HEK293T (cell line): ENCODE data around the gene SCRN2.

Experiments used
- CTCF ChIA-PET: fragments of 350-600 bp; formaldehyde crosslinking; extraction: SDS; loops from one replicate; lab custom pipeline; 2021; ENCODE audit warnings: antibody characterized with exemption, inconsistent platforms; lab: Yijun Ruan, JAX
- POLR2A ChIA-PET: fragments of 350-600 bp; formaldehyde crosslinking; extraction: SDS; loops from one replicate; lab custom pipeline; 2020; ENCODE audit warnings: antibody characterized with exemption, inconsistent platforms; lab: Yijun Ruan, JAX
- DNase-seq: peaks from one replicate; pipeline ENCODE4 v3.0.0; 2012; ENCODE audit warnings: mixed read lengths; ENCODE audit errors: extremely low spot score
- ARNT ChIP-seq: fragments of 450-650 bp; IDR thresholded peaks from 2 replicates; pipeline ENCODE4 v1.6.1; 2017; ENCODE audit warnings: mild to moderate bottlenecking
- BHLHE40 ChIP-seq: fragments of 450-650 bp; IDR thresholded peaks from 2 replicates; pipeline ENCODE4 v1.6.1; 2016; ENCODE audit warnings: mild to moderate bottlenecking, moderate library complexity, borderline replicate concordance
- CTBP1 ChIP-seq: fragments of 450-650 bp; IDR thresholded peaks from 2 replicates; pipeline ENCODE4 v1.6.1; 2016; ENCODE audit warnings: borderline replicate concordance
- ELF4 ChIP-seq: fragments of 450-650 bp; IDR thresholded peaks from 2 replicates; pipeline ENCODE4 v1.6.1; 2017; ENCODE audit warnings: antibody characterized with exemption
- FOXA1 ChIP-seq: fragments of 450-650 bp; IDR thresholded peaks from 2 replicates; pipeline ENCODE4 v1.6.1; 2016; ENCODE audit warnings: mild to moderate bottlenecking
- FOXK2 ChIP-seq: fragments of 450-650 bp; IDR thresholded peaks from 2 replicates; pipeline ENCODE4 v1.6.1; 2016; ENCODE audit warnings: mild to moderate bottlenecking
- FOXM1 ChIP-seq: fragments of 450-650 bp; IDR thresholded peaks from 2 replicates; pipeline ENCODE4 v1.6.1; 2017; ENCODE audit warnings: mild to moderate bottlenecking, borderline replicate concordance
- HDGF ChIP-seq: fragments of 450-650 bp; IDR thresholded peaks from 2 replicates; pipeline ENCODE4 v1.6.1; 2017; ENCODE audit warnings: antibody characterized with exemption, borderline replicate concordance
- L3MBTL2 ChIP-seq: fragments of 450-650 bp; conservative IDR thresholded peaks from 2 replicates; pipeline ENCODE4 v1.6.1; 2016; ENCODE audit warnings: mild to moderate bottlenecking
- LEF1 ChIP-seq: fragments of 450-650 bp; IDR thresholded peaks from 2 replicates; pipeline ENCODE4 v1.6.1; 2017; ENCODE audit warnings: mild to moderate bottlenecking, borderline replicate concordance
- NFRKB ChIP-seq: fragments of 450-650 bp; IDR thresholded peaks from 2 replicates; pipeline ENCODE4 v1.6.1; 2016; ENCODE audit warnings: mild to moderate bottlenecking, moderate library complexity
- SP1 ChIP-seq: fragments of 450-650 bp; IDR thresholded peaks from 2 replicates; pipeline ENCODE4 v1.6.1; 2017
- SUZ12 ChIP-seq: fragments of 450-650 bp; IDR thresholded peaks from 2 replicates; pipeline ENCODE4 v1.6.1; 2016; ENCODE audit warnings: mild to moderate bottlenecking
- TARDBP ChIP-seq: fragments of 450-650 bp; IDR thresholded peaks from 2 replicates; pipeline ENCODE4 v1.6.1; 2016
- ZNF384 ChIP-seq: fragments of 450-650 bp; IDR thresholded peaks from 2 replicates; pipeline ENCODE4 v1.6.1; 2016
- TF ChIP-seq, protein P1 (sequence below): fragments of 450-650 bp; IDR thresholded peaks from 2 replicates; pipeline ENCODE4 v1.6.1; 2016

The SCRN2 gene

DNA sequence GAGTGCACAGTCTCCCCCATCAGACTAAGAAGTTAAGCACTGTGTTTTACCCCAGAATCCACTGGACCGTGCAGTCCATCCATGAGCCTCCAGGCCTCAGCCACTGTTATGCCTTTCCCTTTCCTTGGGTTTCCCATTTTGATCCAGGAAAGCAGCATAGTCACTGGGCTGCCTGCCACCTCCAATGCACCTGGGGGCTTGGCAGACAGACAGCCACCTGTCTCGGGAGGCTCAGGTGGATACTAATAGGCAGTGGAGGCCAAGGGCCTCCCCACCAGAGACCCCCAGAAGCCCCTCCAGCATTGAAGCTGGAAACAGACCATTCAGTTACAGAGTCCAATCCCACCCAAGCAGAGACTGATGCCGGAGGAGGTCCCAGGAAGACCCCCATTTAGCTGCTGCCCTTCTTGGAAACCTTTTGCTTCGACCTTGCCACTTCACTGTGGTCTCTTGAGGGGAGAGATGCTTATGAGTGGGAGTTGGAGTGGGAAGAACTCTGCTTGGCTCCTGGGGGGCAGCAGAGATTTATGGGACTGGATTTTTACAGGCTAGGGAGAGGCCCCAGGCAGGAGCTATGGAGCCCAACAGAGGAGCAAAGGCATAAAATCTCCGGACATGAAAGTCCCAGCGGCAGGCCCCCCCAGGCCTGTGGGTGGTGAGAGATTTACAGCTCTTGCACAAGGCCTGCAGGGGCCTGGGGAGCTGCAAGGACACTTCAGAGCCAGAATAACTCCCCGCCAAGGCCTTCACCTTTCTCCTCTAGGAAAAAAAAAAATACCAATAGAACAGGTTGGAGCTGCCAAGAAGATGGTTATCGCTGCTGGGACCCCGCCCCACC lies 42.7 kb upstream of the SCRN2 start:
- TF ChIP-seq CTBP1 (no peak), TARDBP (no peak), LEF1 (no peak), SP1 (no peak), HDGF (no peak), FOXK2 (no peak), FOXM1 (peak; percentile 91; the same call in 1 of the 2 replicates), L3MBTL2 (no peak), ELF4 (no peak)
- TF ChIP-seq, protein P1, sequence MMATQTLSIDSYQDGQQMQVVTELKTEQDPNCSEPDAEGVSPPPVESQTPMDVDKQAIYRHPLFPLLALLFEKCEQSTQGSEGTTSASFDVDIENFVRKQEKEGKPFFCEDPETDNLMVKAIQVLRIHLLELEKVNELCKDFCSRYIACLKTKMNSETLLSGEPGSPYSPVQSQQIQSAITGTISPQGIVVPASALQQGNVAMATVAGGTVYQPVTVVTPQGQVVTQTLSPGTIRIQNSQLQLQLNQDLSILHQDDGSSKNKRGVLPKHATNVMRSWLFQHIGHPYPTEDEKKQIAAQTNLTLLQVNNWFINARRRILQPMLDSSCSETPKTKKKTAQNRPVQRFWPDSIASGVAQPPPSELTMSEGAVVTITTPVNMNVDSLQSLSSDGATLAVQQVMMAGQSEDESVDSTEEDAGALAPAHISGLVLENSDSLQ: peak; percentile 80
- DNase-seq: peak; percentile 35
- CTCF ChIA-PET: interaction anchor here (1.1 to 17.9 kb wide), 2 partner anchors 12 to 39 kb away, joined by 3 to 355 read pairs; partner anchors contain the start of gene SCRN2
- POLR2A ChIA-PET: interaction anchor here (0.7 to 3.1 kb wide), 9 partner anchors 10 to 235 kb away, joined by 3 to 16 read pairs (median 4); partner anchors contain the start of genes KPNB1, LRRC46, MRPL10 and SCRN2

DNA sequence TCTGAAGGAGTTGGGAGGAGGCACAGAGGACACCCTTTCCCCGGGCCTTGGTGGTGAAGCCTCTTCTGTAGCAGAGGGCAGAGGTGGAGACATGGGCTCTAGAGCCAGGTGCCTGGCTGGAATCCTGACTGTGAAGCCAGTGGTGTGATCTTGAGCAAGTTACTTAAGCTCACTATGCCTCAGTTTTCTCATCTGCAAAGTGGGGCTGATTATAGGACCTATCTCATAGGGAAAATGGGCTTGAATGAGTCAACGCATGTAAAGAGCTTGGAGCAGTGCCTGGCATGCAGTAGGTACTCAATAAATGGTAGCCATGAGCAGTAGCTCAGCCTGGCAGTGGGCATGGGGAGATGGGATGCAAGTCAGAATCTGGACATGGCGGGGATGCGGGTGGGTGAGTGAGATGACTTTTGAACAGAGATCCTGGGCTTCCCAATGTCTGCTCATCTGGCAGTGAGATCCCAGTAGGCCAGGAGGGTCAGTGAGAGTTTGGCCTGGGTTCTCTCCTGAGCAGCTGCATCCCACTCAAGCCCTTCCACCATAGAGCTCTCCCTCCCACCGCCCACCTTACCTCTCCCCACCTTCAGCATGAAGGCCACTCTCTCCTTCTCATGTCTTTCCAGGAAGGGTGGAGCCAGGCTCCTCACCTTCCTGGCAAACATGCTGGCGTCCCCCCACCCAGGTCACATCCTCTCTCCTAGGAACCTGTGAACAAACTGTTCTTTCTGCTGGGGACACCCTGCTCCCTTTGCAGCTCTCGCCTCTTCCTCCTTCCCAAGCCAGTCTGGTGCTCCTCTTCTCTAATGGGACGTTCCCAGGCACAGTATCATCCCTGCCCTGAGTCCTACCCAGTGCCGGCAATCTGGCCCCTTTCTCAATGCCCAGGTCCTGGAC lies 41.9 kb upstream of the SCRN2 start:
- CTCF ChIA-PET: interaction anchor here (0.7 to 17.9 kb wide), 2 partner anchors 9 to 38 kb away, joined by 4 to 355 read pairs; partner anchors contain the start of gene SCRN2
- POLR2A ChIA-PET: interaction anchor here (0.6 to 1.6 kb wide), 5 partner anchors 10 to 234 kb away, joined by 3 to 12 read pairs (median 3); partner anchors contain the start of genes KPNB1, SCRN2 and SP2
- no peak for DNase-seq
- TF ChIP-seq ELF4: no peak
- no peak for TF ChIP-seq LEF1
- TF ChIP-seq, protein P1: no peak
- no peak for TF ChIP-seq CTBP1
- no peak for TF ChIP-seq HDGF
- no peak for TF ChIP-seq NFRKB
- TF ChIP-seq SUZ12: no peak
- no peak for TF ChIP-seq SP1
- no peak for TF ChIP-seq ZNF384
- TF ChIP-seq FOXK2: no peak
- TF ChIP-seq ARNT: no peak
- TF ChIP-seq FOXA1: no peak
- TF ChIP-seq BHLHE40: no peak
- TF ChIP-seq FOXM1: no peak
- no peak for TF ChIP-seq L3MBTL2

DNA sequence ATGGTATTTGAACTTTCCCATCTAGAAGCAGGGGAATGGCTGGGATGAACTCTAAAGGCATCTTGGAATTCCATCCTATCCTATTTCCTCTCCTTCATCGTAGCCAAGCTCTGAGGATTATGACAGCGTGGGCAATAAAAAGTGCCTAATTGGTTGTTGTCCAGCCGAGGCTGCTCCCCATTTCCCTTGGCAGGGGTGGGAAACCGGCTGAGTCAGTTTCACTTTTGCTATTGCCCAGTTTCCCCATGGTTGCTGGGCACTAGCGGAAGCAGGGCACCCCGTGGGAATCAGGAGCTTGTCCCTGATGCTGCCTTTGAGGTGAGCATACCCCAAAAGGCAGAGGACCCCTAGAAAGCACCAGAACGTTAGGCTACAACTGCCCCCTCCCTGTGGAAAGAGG lies 41.2 kb upstream of the SCRN2 start:
- DNase-seq: no peak
- CTCF ChIA-PET: interaction anchor here (0.7 to 17.9 kb wide), 3 partner anchors 9 to 135 kb away, joined by 3 to 355 read pairs (median 4); partner anchors contain the start of gene SCRN2
- TF ChIP-seq CTBP1 (no peak), FOXA1 (no peak), ELF4 (no peak), NFRKB (no peak), HDGF (no peak), SP1 (no peak), ARNT (no peak), LEF1 (no peak), TARDBP (no peak), FOXK2 (no peak), ZNF384 (no peak), BHLHE40 (no peak), FOXM1 (no peak), L3MBTL2 (no peak), SUZ12 (no peak)
- TF ChIP-seq, protein P1: no peak
- POLR2A ChIA-PET: interaction anchor here (0.7 to 1.6 kb wide), 4 partner anchors 9 to 233 kb away, joined by 3 to 12 read pairs (median 4); partner anchors contain the start of genes KPNB1, SCRN2 and SP2

DNA sequence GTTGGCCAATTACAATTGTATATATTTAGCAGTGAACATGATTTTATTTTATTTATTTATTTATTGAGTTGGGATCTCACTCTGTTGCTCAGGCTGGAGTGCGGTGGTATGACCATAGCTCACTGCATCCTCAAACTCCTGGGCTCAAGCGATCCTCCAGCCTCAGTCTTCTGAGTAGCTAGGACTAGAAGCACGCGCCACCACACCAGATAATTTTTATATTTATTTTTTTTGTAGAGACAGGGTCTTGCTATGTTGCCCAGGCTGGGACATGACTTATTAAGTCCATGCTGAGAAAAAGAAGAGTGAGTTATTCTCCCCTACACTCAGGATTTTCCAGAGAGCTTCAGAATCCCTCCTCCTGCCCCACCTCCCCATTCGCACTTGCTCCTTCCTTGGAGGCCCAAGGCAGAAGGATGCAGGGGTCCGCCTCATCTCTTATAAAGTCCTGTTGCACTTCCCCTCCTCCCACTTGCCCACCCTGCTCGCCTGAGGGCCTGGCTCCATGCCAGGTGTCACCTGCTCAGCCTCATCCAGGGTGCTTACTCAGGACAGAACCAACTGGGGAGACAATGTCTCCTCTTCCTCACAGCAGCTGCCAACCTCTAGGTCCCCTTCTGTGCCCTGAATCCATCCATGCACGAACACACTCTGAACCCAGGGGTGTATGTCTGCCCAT lies 38.8 kb upstream of the SCRN2 start:
- POLR2A ChIA-PET: interaction anchor here (1.1 to 1.4 kb wide), 3 partner anchors 12 to 48 kb away, joined by 3 to 5 read pairs (median 4); partner anchors contain the start of genes LRRC46, MRPL10 and SP2
- CTCF ChIA-PET: interaction anchor here (1.3 to 17.9 kb wide), 3 partner anchors 9 to 35 kb away, joined by 3 to 355 read pairs (median 5); partner anchors contain the start of gene SCRN2
- no peak for TF ChIP-seq BHLHE40
- TF ChIP-seq, protein P1: no peak
- TF ChIP-seq LEF1: no peak
- TF ChIP-seq HDGF: no peak
- no peak for TF ChIP-seq FOXA1
- TF ChIP-seq TARDBP: no peak
- TF ChIP-seq ZNF384: no peak
- TF ChIP-seq FOXM1: no peak
- TF ChIP-seq CTBP1: no peak
- no peak for TF ChIP-seq L3MBTL2
- TF ChIP-seq FOXK2: no peak
- no peak for TF ChIP-seq ARNT
- no peak for TF ChIP-seq NFRKB
- no peak for TF ChIP-seq SP1
- no peak for TF ChIP-seq ELF4
- no peak for TF ChIP-seq SUZ12
- DNase-seq: no peak
